C4-2B (cell line): ENCODE measurements around the gene SH3GLB2.

ENCODE experiments used
- ZFX ChIP-seq: fragments of 450-650 bp; IDR thresholded peaks from 2 replicates; pipeline ENCODE4 v1.6.1; 2017
- TF ChIP-seq, protein P1 (sequence below): fragments of 450-650 bp; conservative IDR thresholded peaks from 2 replicates; pipeline ENCODE4 v1.5.1; 2017; ENCODE audit warnings: mild to moderate bottlenecking

DNA sequence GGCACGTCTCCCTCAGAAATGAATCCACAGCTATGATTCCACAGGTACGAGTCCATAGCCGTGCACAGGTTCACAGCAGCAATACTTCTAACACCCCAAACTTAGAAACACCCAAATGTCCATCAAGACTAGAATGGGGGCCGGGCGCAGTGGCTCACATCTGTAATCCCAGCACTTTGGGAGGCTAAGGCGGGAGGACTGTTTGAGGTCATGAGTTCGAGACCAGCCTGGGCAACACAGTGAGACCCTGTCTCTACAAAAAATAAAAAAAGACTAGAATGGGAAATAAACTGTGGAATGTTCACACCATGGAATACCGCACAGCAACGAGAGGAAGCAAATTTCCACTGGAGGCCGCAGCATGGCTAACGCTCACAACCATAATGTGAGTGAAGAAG lies 48.5 kb upstream of the SH3GLB2 start:
- TF ChIP-seq, protein P1, sequence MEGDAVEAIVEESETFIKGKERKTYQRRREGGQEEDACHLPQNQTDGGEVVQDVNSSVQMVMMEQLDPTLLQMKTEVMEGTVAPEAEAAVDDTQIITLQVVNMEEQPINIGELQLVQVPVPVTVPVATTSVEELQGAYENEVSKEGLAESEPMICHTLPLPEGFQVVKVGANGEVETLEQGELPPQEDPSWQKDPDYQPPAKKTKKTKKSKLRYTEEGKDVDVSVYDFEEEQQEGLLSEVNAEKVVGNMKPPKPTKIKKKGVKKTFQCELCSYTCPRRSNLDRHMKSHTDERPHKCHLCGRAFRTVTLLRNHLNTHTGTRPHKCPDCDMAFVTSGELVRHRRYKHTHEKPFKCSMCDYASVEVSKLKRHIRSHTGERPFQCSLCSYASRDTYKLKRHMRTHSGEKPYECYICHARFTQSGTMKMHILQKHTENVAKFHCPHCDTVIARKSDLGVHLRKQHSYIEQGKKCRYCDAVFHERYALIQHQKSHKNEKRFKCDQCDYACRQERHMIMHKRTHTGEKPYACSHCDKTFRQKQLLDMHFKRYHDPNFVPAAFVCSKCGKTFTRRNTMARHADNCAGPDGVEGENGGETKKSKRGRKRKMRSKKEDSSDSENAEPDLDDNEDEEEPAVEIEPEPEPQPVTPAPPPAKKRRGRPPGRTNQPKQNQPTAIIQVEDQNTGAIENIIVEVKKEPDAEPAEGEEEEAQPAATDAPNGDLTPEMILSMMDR, result no peak
- no peak for TF ChIP-seq ZFX
